K562 (cell line): Measurements from ENCODE around the gene METTL23. TPM values are rescaled to one million over a fixed set of nuclear protein-coding genes. Genes with fewer than 3 reads are reported as not detected.
A peak's percentile ranks its signal among the peaks of the same experiment; 100 is the strongest.

ENCODE experiments used
- C11orf30 ChIP-seq: fragments of 450-650 bp; IDR thresholded peaks from 2 replicates; pipeline ENCODE4 v1.6.1; 2016; ENCODE audit warnings: low read depth, mild to moderate bottlenecking
- CBFA2T3 ChIP-seq: fragments of 450-650 bp; IDR thresholded peaks from 2 replicates; pipeline ENCODE4 v1.6.1; 2017
- GATA2 ChIP-seq: sonication (generic); formaldehyde crosslinking; IDR thresholded peaks from 2 replicates; pipeline ENCODE4 v1.4.0; 2020; ENCODE audit warnings: mild to moderate bottlenecking, missing genetic modification reagents
- HES1 ChIP-seq: fragments of 450-650 bp; IDR thresholded peaks from 2 replicates; pipeline ENCODE4 v1.6.1; 2016; ENCODE audit warnings: low read depth, mild to moderate bottlenecking, moderate library complexity
- NR2F6 ChIP-seq: fragments of 450-650 bp; formaldehyde crosslinking; IDR thresholded peaks from 2 replicates; pipeline ENCODE4 v1.4.0; 2020; ENCODE audit warnings: mild to moderate bottlenecking
- SMAD2 ChIP-seq: fragments of 150-350 bp; IDR thresholded peaks from 2 replicates; pipeline ENCODE4 v1.6.1; 2014; ENCODE audit warnings: low read depth, mild to moderate bottlenecking, low read length
- TCF15 ChIP-seq: fragments of 250-450 bp; sonication (Bioruptor Pico); IDR thresholded peaks from 2 replicates; pipeline ENCODE4 v1.8.0; 2022; ENCODE audit warnings: moderate library complexity, mild to moderate bottlenecking, inconsistent platforms
- TOE1 ChIP-seq, 2 experiments: fragments of 450-650 bp in 1 of 2; sonication (generic) in 1 of 2; formaldehyde crosslinking in 1 of 2; IDR thresholded peaks; 2 replicates each; pipeline versions ENCODE4 v1.7.1 to v1.8.0; 2016 to 2022; ENCODE audit warnings: borderline replicate concordance in 2 of 2, mild to moderate bottlenecking in 2 of 2, antibody characterized with exemption in 1 of 2, inconsistent platforms in 1 of 2, low read depth in 1 of 2, missing genetic modification reagents in 1 of 2, moderate library complexity in 1 of 2
- U2AF1 ChIP-seq: fragments of 200-400 bp; formaldehyde crosslinking; optimal IDR thresholded peaks from 2 replicates; pipeline ENCODE3; 2017; ENCODE audit warnings: mild to moderate bottlenecking, low read depth, low read length, moderate library complexity
- ZEB2 ChIP-seq: fragments of 450-650 bp; IDR thresholded peaks from 2 replicates; pipeline ENCODE4 v1.6.1; 2016
- ZNF436 ChIP-seq: fragments of 250-450, 450-650 bp; sonication (Bioruptor Pico); formaldehyde crosslinking; IDR thresholded peaks from 2 replicates; pipeline ENCODE4 v1.7.0; 2020; ENCODE audit warnings: mild to moderate bottlenecking
- polyA plus RNA-seq, 8 experiments: library from polyadenylated mRNA; depleted of rRNA in 4 of 8; stranded (reverse) in 5 of 8; unstranded in 3 of 8; fragments of >200 nt; fragmentation: Nextera tagmentation in 2 of 8; fragmentation: Illumina TruSeq in 1 of 8; extraction: Ambion mirVana in 2 of 8; extraction: Trizol in 1 of 8; gene quantifications; 2 replicates each; pipeline versions ENCODE4 v1.2.1 to v1.2.3, GENCODE V29; 2011 to 2014; ENCODE audit warnings: inconsistent platforms in 1 of 8, missing spikeins in 1 of 8
- total RNA-seq, 7 experiments: library from RNA; depleted of rRNA in 6 of 7; stranded (reverse); fragments of >200 nt in 6 of 7; fragmentation: Illumina TruSeq in 2 of 7; extraction: Trizol in 2 of 7; gene quantifications; 2 replicates each; pipeline versions ENCODE4 v1.2.1 to v1.2.3, GENCODE V29; 2011 to 2021; ENCODE audit warnings: low replicate concordance in 1 of 7
- TF ChIP-seq, protein P1 (sequence below): sonication (generic); formaldehyde crosslinking; IDR thresholded peaks from 2 replicates; pipeline ENCODE4 v1.8.0; 2022; ENCODE audit warnings: missing genetic modification reagents, mild to moderate bottlenecking, borderline replicate concordance
- TF ChIP-seq, protein P2 (sequence below): fragments of 450-650 bp; IDR thresholded peaks from 2 replicates; pipeline ENCODE4 v1.6.1; 2017; ENCODE audit warnings: antibody characterized with exemption
- TF ChIP-seq, protein P3 (sequence below): fragments of 450-650 bp; IDR thresholded peaks from 2 replicates; pipeline ENCODE4 v1.7.1; 2018; ENCODE audit warnings: mild to moderate bottlenecking, low read depth; ENCODE audit not compliant: partially characterized antibody
- TF ChIP-seq, protein P4 (sequence below): fragments of 450-650 bp; IDR thresholded peaks from one replicate; pipeline ENCODE4 v1.6.1; 2018; ENCODE audit warnings: mild to moderate bottlenecking, moderate library complexity; ENCODE audit not compliant: partially characterized antibody
- TF ChIP-seq, protein P5 (sequence below): sonication (generic); formaldehyde crosslinking; IDR thresholded peaks from 2 replicates; pipeline ENCODE4 v1.9.0; 2022; ENCODE audit warnings: mild to moderate bottlenecking, missing genetic modification reagents

Gene METTL23
- total and polyA plus RNA-seq, 9 of the 15 experiments (the other 6 are each of a cell fraction or from before 2014, with no cell fraction given): 29.4 to 67.3 (median 41.6) TPM

- TF ChIP-seq, protein P1, sequence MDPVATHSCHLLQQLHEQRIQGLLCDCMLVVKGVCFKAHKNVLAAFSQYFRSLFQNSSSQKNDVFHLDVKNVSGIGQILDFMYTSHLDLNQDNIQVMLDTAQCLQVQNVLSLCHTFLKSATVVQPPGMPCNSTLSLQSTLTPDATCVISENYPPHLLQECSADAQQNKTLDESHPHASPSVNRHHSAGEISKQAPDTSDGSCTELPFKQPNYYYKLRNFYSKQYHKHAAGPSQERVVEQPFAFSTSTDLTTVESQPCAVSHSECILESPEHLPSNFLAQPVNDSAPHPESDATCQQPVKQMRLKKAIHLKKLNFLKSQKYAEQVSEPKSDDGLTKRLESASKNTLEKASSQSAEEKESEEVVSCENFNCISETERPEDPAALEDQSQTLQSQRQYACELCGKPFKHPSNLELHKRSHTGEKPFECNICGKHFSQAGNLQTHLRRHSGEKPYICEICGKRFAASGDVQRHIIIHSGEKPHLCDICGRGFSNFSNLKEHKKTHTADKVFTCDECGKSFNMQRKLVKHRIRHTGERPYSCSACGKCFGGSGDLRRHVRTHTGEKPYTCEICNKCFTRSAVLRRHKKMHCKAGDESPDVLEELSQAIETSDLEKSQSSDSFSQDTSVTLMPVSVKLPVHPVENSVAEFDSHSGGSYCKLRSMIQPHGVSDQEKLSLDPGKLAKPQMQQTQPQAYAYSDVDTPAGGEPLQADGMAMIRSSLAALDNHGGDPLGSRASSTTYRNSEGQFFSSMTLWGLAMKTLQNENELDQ: peak; percentile 91; the same call in 1 of the 2 replicates
- 0 out of 2 replicates have a peak, but pooled peaks have one; percentile 2 for TF ChIP-seq GATA2 (CRISPR knock-in tag)
- no peak for TF ChIP-seq SMAD2
- peak; percentile 92 for TF ChIP-seq U2AF1
- TF ChIP-seq CBFA2T3: no peak
- TF ChIP-seq TOE1 (IDR thresholded peaks at IDR 0.05; ENCODE audit: borderline replicate concordance): 0 out of 2 replicates have a peak, but pooled peaks have one; percentile 10
- TF ChIP-seq TOE1 (CRISPR knock-in tag; IDR thresholded peaks at IDR 0.05; ENCODE audit: borderline replicate concordance, low read depth): peak; percentile 95
- TF ChIP-seq ZNF436 (CRISPR knock-in tag): no peak
- TF ChIP-seq, protein P2, sequence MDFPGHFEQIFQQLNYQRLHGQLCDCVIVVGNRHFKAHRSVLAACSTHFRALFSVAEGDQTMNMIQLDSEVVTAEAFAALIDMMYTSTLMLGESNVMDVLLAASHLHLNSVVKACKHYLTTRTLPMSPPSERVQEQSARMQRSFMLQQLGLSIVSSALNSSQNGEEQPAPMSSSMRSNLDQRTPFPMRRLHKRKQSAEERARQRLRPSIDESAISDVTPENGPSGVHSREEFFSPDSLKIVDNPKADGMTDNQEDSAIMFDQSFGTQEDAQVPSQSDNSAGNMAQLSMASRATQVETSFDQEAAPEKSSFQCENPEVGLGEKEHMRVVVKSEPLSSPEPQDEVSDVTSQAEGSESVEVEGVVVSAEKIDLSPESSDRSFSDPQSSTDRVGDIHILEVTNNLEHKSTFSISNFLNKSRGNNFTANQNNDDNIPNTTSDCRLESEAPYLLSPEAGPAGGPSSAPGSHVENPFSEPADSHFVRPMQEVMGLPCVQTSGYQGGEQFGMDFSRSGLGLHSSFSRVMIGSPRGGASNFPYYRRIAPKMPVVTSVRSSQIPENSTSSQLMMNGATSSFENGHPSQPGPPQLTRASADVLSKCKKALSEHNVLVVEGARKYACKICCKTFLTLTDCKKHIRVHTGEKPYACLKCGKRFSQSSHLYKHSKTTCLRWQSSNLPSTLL: no peak
- 0 out of 2 replicates have a peak, but pooled peaks have one; percentile 16 for TF ChIP-seq ZEB2
- TF ChIP-seq, protein P3, sequence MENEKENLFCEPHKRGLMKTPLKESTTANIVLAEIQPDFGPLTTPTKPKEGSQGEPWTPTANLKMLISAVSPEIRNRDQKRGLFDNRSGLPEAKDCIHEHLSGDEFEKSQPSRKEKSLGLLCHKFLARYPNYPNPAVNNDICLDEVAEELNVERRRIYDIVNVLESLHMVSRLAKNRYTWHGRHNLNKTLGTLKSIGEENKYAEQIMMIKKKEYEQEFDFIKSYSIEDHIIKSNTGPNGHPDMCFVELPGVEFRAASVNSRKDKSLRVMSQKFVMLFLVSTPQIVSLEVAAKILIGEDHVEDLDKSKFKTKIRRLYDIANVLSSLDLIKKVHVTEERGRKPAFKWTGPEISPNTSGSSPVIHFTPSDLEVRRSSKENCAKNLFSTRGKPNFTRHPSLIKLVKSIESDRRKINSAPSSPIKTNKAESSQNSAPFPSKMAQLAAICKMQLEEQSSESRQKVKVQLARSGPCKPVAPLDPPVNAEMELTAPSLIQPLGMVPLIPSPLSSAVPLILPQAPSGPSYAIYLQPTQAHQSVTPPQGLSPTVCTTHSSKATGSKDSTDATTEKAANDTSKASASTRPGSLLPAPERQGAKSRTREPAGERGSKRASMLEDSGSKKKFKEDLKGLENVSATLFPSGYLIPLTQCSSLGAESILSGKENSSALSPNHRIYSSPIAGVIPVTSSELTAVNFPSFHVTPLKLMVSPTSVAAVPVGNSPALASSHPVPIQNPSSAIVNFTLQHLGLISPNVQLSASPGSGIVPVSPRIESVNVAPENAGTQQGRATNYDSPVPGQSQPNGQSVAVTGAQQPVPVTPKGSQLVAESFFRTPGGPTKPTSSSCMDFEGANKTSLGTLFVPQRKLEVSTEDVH: peak; percentile 97
- TF ChIP-seq C11orf30: peak; percentile 97
- TF ChIP-seq, protein P4, sequence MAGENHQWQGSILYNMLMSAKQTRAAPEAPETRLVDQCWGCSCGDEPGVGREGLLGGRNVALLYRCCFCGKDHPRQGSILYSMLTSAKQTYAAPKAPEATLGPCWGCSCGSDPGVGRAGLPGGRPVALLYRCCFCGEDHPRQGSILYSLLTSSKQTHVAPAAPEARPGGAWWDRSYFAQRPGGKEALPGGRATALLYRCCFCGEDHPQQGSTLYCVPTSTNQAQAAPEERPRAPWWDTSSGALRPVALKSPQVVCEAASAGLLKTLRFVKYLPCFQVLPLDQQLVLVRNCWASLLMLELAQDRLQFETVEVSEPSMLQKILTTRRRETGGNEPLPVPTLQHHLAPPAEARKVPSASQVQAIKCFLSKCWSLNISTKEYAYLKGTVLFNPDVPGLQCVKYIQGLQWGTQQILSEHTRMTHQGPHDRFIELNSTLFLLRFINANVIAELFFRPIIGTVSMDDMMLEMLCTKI: no peak
- TF ChIP-seq NR2F6: no peak
- TF ChIP-seq, protein P5, sequence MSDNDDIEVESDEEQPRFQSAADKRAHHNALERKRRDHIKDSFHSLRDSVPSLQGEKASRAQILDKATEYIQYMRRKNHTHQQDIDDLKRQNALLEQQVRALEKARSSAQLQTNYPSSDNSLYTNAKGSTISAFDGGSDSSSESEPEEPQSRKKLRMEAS: no peak; the same call in 1 of the 2 replicates
- no peak; the same call in 1 of the 2 replicates for TF ChIP-seq HES1
- TF ChIP-seq TCF15 (CRISPR knock-in tag): no peak
These were observed 10.5 kb downstream of the METTL23 start, which contains the start of gene SRSF2 (continued) for GRCh38 chr17:76737082-76737675.
